Central memory CD4-positive, alpha-beta T cell (primary cell): ENCODE data around the gene GART.

Experiments
- DNase-seq: peaks from one replicate; pipeline ENCODE4 v3.0.0; 2022

Gene GART

DNA sequence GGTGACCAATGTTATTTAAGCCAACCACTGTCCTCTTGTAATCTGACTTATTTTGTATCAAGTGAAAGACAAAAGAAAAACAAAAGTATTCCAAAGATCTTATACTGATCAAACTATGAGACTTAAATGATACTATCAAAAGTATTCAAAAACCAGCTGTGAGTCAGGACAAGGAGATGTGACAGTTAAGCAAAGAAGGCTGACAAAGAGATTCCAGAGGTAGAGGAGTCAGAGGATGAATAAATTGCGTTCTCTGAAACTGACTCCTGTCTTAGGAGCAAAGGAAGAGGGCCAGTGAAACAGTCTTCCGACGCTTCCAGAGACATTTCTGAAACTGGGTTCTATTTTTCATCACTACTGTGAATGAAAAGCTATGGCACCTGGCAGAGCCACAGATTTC lies 83.1 kb downstream of the GART start:
- DNase-seq, result no peak

DNA sequence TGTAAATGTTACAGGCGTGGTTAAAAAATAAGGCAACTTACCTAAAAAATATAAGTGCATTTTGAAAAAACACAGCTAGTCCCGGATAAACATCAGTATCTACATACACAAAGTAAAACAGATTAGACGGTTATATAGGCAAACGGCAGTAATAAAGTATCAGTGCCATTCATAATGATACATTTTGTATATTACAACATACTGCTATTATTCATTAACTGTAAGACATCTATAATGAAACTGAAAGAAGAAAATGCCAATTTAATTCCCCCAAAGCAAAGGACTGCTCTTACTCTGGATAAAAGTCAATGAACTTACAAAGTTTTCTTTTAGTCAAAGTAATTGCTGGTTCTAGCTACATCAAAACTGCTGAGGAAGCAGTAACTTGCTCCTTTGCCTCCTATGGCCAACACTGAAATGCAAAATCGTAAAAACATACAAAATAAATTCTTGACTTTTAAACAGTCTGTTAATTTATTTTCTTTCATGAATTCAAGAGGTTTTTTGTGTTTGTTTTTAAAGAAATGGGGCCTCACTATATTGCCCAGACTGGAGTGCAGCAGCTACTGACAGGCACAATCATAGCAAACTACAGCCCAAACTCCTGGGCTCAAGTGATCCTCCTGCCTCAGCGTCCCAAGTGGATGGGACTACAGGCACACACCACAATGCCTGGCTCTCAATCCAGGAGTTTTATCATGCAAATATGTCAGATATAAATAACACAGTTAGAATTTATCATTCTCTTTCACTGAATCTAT lies 86.1 kb downstream of the GART start:
- DNase-seq, result no peak
